ENCODE results near the gene CSAD. TPM values are rescaled to one million over a fixed set of nuclear protein-coding genes. Genes with fewer than 3 reads are reported as not detected.
A peak's percentile ranks its signal among the peaks of the same experiment; 100 is the strongest.

CSAD gene
- total RNA-seq, 1 experiment from 2014 or later = 15.4 TPM

GRCh38 chr12:53219956-53220693 lies 39.4 kb upstream of the CSAD start:
- Histone ChIP-seq H3K4me3 (ENCODE audit: low read depth in 2 of 2, low read length in 2 of 2) (peak overlapping the region; percentile 68 to 79), H3K9me3 (ENCODE audit: control insufficient read depth, insufficient read depth, low read depth, low read length) (no peaks in the 10 kb centered on the region), H3K4me1 (ENCODE audit: control insufficient read depth, insufficient read depth, low read length) (peaks cover 64% of the 10 kb centered on the region), H3K27ac (ENCODE audit: low read length) (peak overlapping the region; percentile 84), H3K27me3 (ENCODE audit: control insufficient read depth, insufficient read depth, low read length) (no peaks in the 10 kb centered on the region), H3K36me3 (ENCODE audit: control insufficient read depth, insufficient read depth, low read length) (no peaks in the 10 kb centered on the region)
- intact Hi-C loops (cut with micrococcal nuclease; ENCODE audit: unreplicated experiment) = loop anchor here (5.0 kb wide), 1 partner anchor 32 kb away; a partner anchor contains a TSS
- in situ Hi-C loops (cut with HindIII; ENCODE audit: low pct_unique_long_range_greater_than_20kb, low sequenced_read_pairs) = no loop called here
- ATAC-seq = peak; percentile 62
- BruUV-seq (replicated peaks) = no TSS peak
- ChIA-PET POLR2A (interaction anchor here (0.7 to 1.1 kb wide), 2 partner anchors 21 to 40 kb away, joined by 5 to 17 read pairs; partner anchors contain the start of genes CSAD and ZNF740), CTCF (interaction anchor here (0.6 to 1.1 kb wide), 6 partner anchors 14 to 101 kb away, joined by 3 to 4 read pairs (median 3); partner anchors contain the start of gene AAAS)
- TF ChIP-seq SIN3A (IDR thresholded peaks at IDR 0.05; ENCODE audit: borderline replicate concordance, insufficient read depth, low read depth, low read length) = peak; percentile 52; the same call in 1 of the 2 replicates
- no peak for TF ChIP-seq TCF7L2 (IDR thresholded peaks at IDR 0.05; ENCODE audit: low read depth, low read length)
- peak; percentile 72 for DNase-seq (ENCODE audit: low read depth, low spot score)

- no peak for DNase-seq (ENCODE audit: low read depth, low spot score)
- in situ Hi-C loops (cut with HindIII; ENCODE audit: low pct_unique_long_range_greater_than_20kb, low sequenced_read_pairs) = no loop called here
- no peaks in the 10 kb centered on the region for H3K9me3 ChIP-seq (ENCODE audit: control insufficient read depth, insufficient read depth, low read depth, low read length)
- TSS peak; percentile 34 for BruUV-seq (replicated peaks)
- H3K4me1 ChIP-seq (ENCODE audit: control insufficient read depth, insufficient read depth, low read length) = peaks cover 59% of the 10 kb centered on the region
- POLR2A ChIA-PET = interaction anchor here (0.7 to 1.1 kb wide), 2 partner anchors 22 to 39 kb away, joined by 5 to 17 read pairs; partner anchors contain the start of genes CSAD and ZNF740
- H3K36me3 ChIP-seq (ENCODE audit: control insufficient read depth, insufficient read depth, low read length) = no peaks in the 10 kb centered on the region
- intact Hi-C loops (cut with micrococcal nuclease; ENCODE audit: unreplicated experiment) = loop anchor here (5.0 kb wide), 1 partner anchor 33 kb away; a partner anchor contains a TSS
- CTCF ChIA-PET = interaction anchor here (1.0 to 1.1 kb wide), 3 partner anchors 14 to 102 kb away, joined by 3 read pairs; partner anchors contain the start of gene AAAS
- peak overlapping the region; percentile 84 for H3K27ac ChIP-seq (ENCODE audit: low read length)
- TF ChIP-seq TCF7L2 (IDR thresholded peaks at IDR 0.05; ENCODE audit: low read depth, low read length) (no peak), REST (IDR thresholded peaks at IDR 0.05; ENCODE audit: insufficient read depth in 1 of 2, low read depth in 2 of 2, low read length in 1 of 2) (no peak), POLR2AphosphoS5 (IDR thresholded peaks at IDR 0.05; ENCODE audit: low read depth, low read length) (no peak), CTCF (IDR thresholded peaks at IDR 0.05) (no peak), SIN3A (IDR thresholded peaks at IDR 0.05; ENCODE audit: borderline replicate concordance, insufficient read depth, low read depth, low read length) (no peak)
- H3K4me3 ChIP-seq (ENCODE audit: low read depth in 2 of 2, low read length in 2 of 2) = peak overlapping the region; percentile 68 to 79
- ATAC-seq = no peak
- no peaks in the 10 kb centered on the region for H3K27me3 ChIP-seq (ENCODE audit: control insufficient read depth, insufficient read depth, low read length)
Observed at GRCh38 chr12:53219292-53219955, 38.7 kb upstream of the CSAD start.
